Peyer's patch (tissue), 4 donors: ENCODE measurements around the gene SLC7A6. TPM values are rescaled to one million over a fixed set of nuclear protein-coding genes. Genes with fewer than 3 reads are reported as not detected.

Experiments
- DNase-seq, 3 donors: peaks; one replicate each; pipeline ENCODE4 v3.0.0-alpha.2; 2017 to 2019
- H3K27ac ChIP-seq, 4 donors: fragments of 200-600 bp; sonication (generic); one replicate each; pipeline ENCODE4 v1.5.1; 2016 to 2019
- H3K27me3 ChIP-seq, 2 donors: fragments of 200-600 bp; sonication (generic); one replicate each; pipeline ENCODE4 v1.5.1; 2019
- H3K36me3 ChIP-seq, 3 donors: fragments of 200-600 bp; sonication (generic); one replicate each; pipeline ENCODE4 v1.5.1; 2016 to 2019
- H3K4me1 ChIP-seq, 4 donors: fragments of 200-600 bp; sonication (generic); one replicate each; pipeline ENCODE4 v1.5.1; 2016 to 2019
- H3K4me3 ChIP-seq, 4 donors: fragments of 200-600 bp; sonication (generic); 1 replicate in 3 of 4; 2 replicates in 1 of 4; pipeline ENCODE4 v1.5.1; 2016 to 2019; ENCODE audit warnings: mild to moderate bottlenecking in 1 of 4
- H3K9me3 ChIP-seq, 4 donors: fragments of 200-600 bp; sonication (generic); one replicate each; pipeline ENCODE4 v1.5.1; 2016 to 2019; ENCODE audit warnings: mild to moderate bottlenecking in 1 of 4
- CTCF ChIP-seq, 6 experiments: fragments of 450-650 bp in 4 of 6; fragments of 200-600 bp in 2 of 6; sonication (generic) in 1 of 6; IDR thresholded peaks; one replicate each; pipeline ENCODE4 v1.5.1; 2017 to 2019; ENCODE audit warnings: antibody characterized with exemption in 6 of 6, mild to moderate bottlenecking in 3 of 6, moderate library complexity in 1 of 6
- POLR2A ChIP-seq, 2 donors: fragments of 450-650 bp; IDR thresholded peaks; one replicate each; pipeline ENCODE4 v1.5.1; 2017; ENCODE audit warnings: antibody characterized with exemption in 2 of 2, mild to moderate bottlenecking in 2 of 2, moderate library complexity in 2 of 2
- total RNA-seq, 4 donors: library from RNA; depleted of rRNA; stranded (reverse); fragments of >200 nt; gene quantifications; one replicate each; pipeline ENCODE4 v1.1.0, GENCODE V29; 2016

SLC7A6 gene
- 10 to 100 TPM; 19.9 to 83.3 (median 46.4) TPM for total RNA-seq

DNA sequence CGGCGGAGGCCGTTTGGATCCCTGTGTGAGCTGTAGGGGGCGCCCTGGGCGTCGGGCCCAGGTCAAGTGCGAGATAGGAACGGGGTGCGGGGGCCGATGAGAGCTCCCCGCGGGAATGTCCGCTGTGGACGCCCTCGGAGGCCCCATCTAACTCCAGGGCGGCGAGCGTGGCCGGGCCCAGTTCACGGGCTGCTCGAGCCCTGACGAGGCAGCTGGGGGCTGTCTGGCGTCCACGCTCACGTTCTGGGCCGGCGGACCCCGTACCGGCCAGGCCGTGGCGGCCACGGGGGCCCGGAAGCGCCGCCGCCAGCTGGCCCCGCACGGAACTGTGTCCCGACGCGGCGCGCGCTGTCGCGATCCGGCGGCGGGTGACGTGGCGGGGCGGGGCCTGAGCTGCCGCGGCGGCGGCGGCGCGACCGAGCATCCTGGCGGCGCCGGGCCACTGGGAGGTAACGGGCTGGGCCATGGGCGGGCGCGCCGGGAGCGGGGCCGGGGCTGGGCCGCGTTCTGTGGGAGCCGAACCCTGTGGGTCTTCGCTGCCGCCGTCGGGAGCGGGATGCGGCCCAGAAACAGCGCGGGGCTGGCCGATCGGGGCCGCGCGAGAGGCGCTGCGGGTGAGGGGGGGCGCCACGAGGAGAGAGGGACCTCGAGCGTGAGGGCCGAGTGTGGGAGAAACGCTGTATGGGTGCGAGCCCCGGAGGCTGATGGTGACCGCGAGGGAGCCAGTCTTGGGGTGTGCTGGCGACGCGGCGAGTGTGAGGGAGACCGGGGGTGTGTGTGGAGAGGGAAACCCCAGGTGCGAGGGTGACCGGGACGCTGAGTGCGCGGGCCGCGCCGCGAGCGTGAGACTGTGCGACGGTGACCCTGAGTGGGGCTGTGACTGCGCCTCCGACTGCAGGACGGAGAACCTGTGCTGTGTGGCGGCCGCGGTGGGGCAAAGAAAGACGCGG is at the start of gene SLC7A6:
SLC7A6 (plus strand) TSS at position 399 of the 950 bp plus-strand sequence. CDS start 10,201 bp downstream, outside the sequence.
- no peaks in the 10 kb centered on the region for H3K27me3 ChIP-seq
- DNase-seq, result peak; percentile 81 to 89 (median 85)
- peak within 1 kb of the TSS; percentile 81 to 91 (median 82) for H3K4me3 ChIP-seq
- TF ChIP-seq POLR2A (IDR thresholded peaks at IDR 0.05), result peak in 1 of 2 donors; percentile 54
- TF ChIP-seq CTCF (IDR thresholded peaks at IDR 0.05), result peak; percentile 25 to 75 (median 70)
- H3K27ac ChIP-seq, result peak within 1 kb of the TSS; percentile 96 to 99 (median 98)
- H3K4me1 ChIP-seq, result peaks cover 0 to 37% (median 9%) of the 10 kb centered on the region in 4 donors
- H3K9me3 ChIP-seq, result no peaks in the 10 kb centered on the region
- H3K36me3 ChIP-seq, result peaks cover 0 to 11% (median 0%) of the 10 kb centered on the region in 3 donors

GRCh38 chr16:68214726-68215125 is 49.6 kb upstream of the SLC7A6 start:
- Histone ChIP-seq H3K9me3 (no peaks in the 10 kb centered on the region), H3K27ac (no peak overlapping the region), H3K4me3 (no peak overlapping the region), H3K4me1 (no peaks in the 10 kb centered on the region), H3K27me3 (no peaks in the 10 kb centered on the region), H3K36me3 (peaks cover 0 to 8% (median 0%) of the 10 kb centered on the region in 3 donors)
- DNase-seq, result no peak
- no peak for TF ChIP-seq POLR2A (IDR thresholded peaks at IDR 0.05)
- TF ChIP-seq CTCF (IDR thresholded peaks at IDR 0.05), result no peak

- DNase-seq, result no peak
- Histone ChIP-seq H3K4me1 (no peaks in the 10 kb centered on the region), H3K27me3 (no peaks in the 10 kb centered on the region), H3K36me3 (peaks cover 0 to 8% (median 0%) of the 10 kb centered on the region in 3 donors), H3K27ac (no peak overlapping the region), H3K9me3 (no peaks in the 10 kb centered on the region), H3K4me3 (no peak overlapping the region)
- TF ChIP-seq CTCF (IDR thresholded peaks at IDR 0.05) (no peak), POLR2A (IDR thresholded peaks at IDR 0.05) (no peak)
Measured at GRCh38 chr16:68215302-68215701, 49.0 kb upstream of the SLC7A6 start.

DNA sequence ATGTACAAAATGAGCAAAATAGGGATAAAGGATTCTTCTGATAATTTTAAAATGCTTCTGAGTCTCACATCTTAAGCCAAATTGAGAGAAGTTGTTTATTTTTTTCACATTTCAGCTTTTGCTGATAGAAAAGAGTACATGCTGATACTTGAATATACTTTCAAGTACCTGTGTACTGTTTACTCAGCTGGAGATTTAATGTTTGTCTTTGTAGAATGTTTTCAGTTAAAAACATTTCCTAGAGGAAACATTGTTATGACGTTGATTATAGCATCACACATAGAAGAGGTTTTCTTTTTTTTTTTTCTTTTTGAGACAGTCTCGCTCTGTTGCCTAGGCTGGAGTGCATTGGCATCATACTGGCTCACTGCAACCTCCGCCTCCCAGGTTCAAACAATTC is 48.1 kb upstream of the SLC7A6 start:
- TF ChIP-seq POLR2A (IDR thresholded peaks at IDR 0.05) (no peak), CTCF (IDR thresholded peaks at IDR 0.05) (no peak)
- H3K9me3 ChIP-seq, result no peaks in the 10 kb centered on the region
- H3K27me3 ChIP-seq, result no peaks in the 10 kb centered on the region
- no peak for DNase-seq
- no peak overlapping the region for H3K4me3 ChIP-seq
- H3K27ac ChIP-seq, result no peak overlapping the region
- H3K4me1 ChIP-seq, result no peaks in the 10 kb centered on the region
- H3K36me3 ChIP-seq, result peaks cover 0 to 8% (median 0%) of the 10 kb centered on the region in 3 donors

- H3K27me3 ChIP-seq, result no peaks in the 10 kb centered on the region
- no peaks in the 10 kb centered on the region for H3K4me1 ChIP-seq
- no peaks in the 10 kb centered on the region for H3K9me3 ChIP-seq
- no peak for TF ChIP-seq POLR2A (IDR thresholded peaks at IDR 0.05)
- TF ChIP-seq CTCF (IDR thresholded peaks at IDR 0.05), result no peak
- no peak overlapping the region for H3K4me3 ChIP-seq
- DNase-seq, result no peak
- H3K36me3 ChIP-seq, result peaks cover 0 to 8% (median 0%) of the 10 kb centered on the region in 3 donors
- no peak overlapping the region for H3K27ac ChIP-seq
Measured at GRCh38 chr16:68217506-68217905, 46.8 kb upstream of the SLC7A6 start.
